BLaER1 treated with 17β-estradiol and CSF1 and Interleukin-3, amounts not matched to agents 10 nM and 100 nM (cell line): Measurements from ENCODE around the gene MDP1.

Experiments used
- H3K27ac ChIP-seq, 11 experiments: shearing (Covaris generic); formaldehyde crosslinking; 2 replicates each; pipeline ENCODE4 v1.8.1; 2022
- H3K27me3 ChIP-seq, 11 experiments: shearing (Covaris generic); formaldehyde crosslinking; 2 replicates each; pipeline ENCODE4 v1.8.1; 2022
- H3K36me3 ChIP-seq, 11 experiments: shearing (Covaris generic); formaldehyde crosslinking; 2 replicates each; pipeline ENCODE4 v1.8.1; 2022
- H3K4me1 ChIP-seq, 10 experiments: shearing (Covaris generic); formaldehyde crosslinking; 2 replicates each; pipeline ENCODE4 v1.8.1; 2022
- H3K4me2 ChIP-seq, 11 experiments: shearing (Covaris generic); formaldehyde crosslinking; 2 replicates each; pipeline ENCODE4 v1.8.1; 2022
- H3K4me3 ChIP-seq, 10 experiments: shearing (Covaris generic); formaldehyde crosslinking; 2 replicates each; pipeline ENCODE4 v1.8.1; 2022
- H3K9ac ChIP-seq, 11 experiments: shearing (Covaris generic); formaldehyde crosslinking; 2 replicates each; pipeline ENCODE4 v1.8.1; 2022
- H3K9me3 ChIP-seq, 11 experiments: shearing (Covaris generic); formaldehyde crosslinking; replicated peaks in 1 of 11; 2 replicates each; pipeline ENCODE4 v1.8.1; 2022
- H4K20me1 ChIP-seq, 11 experiments: shearing (Covaris generic); formaldehyde crosslinking; 2 replicates each; pipeline ENCODE4 v1.8.1; 2022
- Cebpa-rat ChIP-seq, 11 experiments: shearing (Covaris generic); IDR thresholded peaks; 2 replicates each; pipeline ENCODE4 v1.8.1; 2022

MDP1 gene

GRCh38 chr14:24167469-24168114, 48.3 kb downstream of the MDP1 start:
- H3K9me3 ChIP-seq: no peaks in the 10 kb centered on the region
- peaks cover 42 to 88% (median 68%) of the 10 kb centered on the region in 11 experiments for H3K36me3 ChIP-seq
- peaks cover 7 to 27% (median 22%) of the 10 kb centered on the region in 11 experiments; a peak in 21 of 22 replicates for H3K27me3 ChIP-seq
- peaks cover 0 to 61% (median 1%) of the 10 kb centered on the region in 11 experiments; a peak in 8 of 22 replicates for H4K20me1 ChIP-seq
- H3K4me2 ChIP-seq: peak overlapping the region in 4 of 11 experiments; percentile 18 to 100 (median 71); a peak in 5 of 22 replicates
- H3K4me1 ChIP-seq: peaks cover 19 to 76% (median 31%) of the 10 kb centered on the region in 10 experiments
- no peak overlapping the region for H3K4me3 ChIP-seq
- peak overlapping the region in 1 of 11 experiments; percentile 30; a peak in 1 of 22 replicates for H3K9ac ChIP-seq
- peak overlapping the region in 4 of 11 experiments; percentile 17 to 67 (median 54); a peak in 6 of 22 replicates for H3K27ac ChIP-seq
- TF ChIP-seq Cebpa-rat (IDR thresholded peaks at IDR 0.05): no peak

- no peak for TF ChIP-seq Cebpa-rat (IDR thresholded peaks at IDR 0.05)
Measured at GRCh38 chr14:24165785-24166184, 50.1 kb downstream of the MDP1 start.

GRCh38 chr14:24164518-24164991, 51.3 kb downstream of the MDP1 start:
- Histone ChIP-seq H3K9ac (0 out of 22 replicates have a peak overlapping the region, but pooled peaks of 2 of the 11 experiments have one; percentile 13 to 91), H3K27me3 (peaks cover 0 to 3% (median 0%) of the 10 kb centered on the region in 11 experiments; a peak in 2 of 22 replicates), H3K4me2 (peak overlapping the region in 2 of 11 experiments; percentile 98 to 100; a peak in 2 of 22 replicates), H3K4me1 (peaks cover 25 to 77% (median 36%) of the 10 kb centered on the region in 10 experiments), H3K27ac (no peak overlapping the region), H3K4me3 (no peak overlapping the region), H3K36me3 (peaks cover 61 to 87% (median 75%) of the 10 kb centered on the region in 11 experiments), H4K20me1 (peaks cover 0 to 54% (median 12%) of the 10 kb centered on the region in 11 experiments; a peak in 15 of 22 replicates), H3K9me3 (no peaks in the 10 kb centered on the region)
- no peak for TF ChIP-seq Cebpa-rat (IDR thresholded peaks at IDR 0.05)

More at GRCh38 chr14:24165785-24166184, 50.1 kb downstream of the MDP1 start:
- peaks cover 0 to 53% (median 4%) of the 10 kb centered on the region in 11 experiments; a peak in 10 of 22 replicates for H4K20me1 ChIP-seq
- peaks cover 49 to 87% (median 68%) of the 10 kb centered on the region in 11 experiments for H3K36me3 ChIP-seq
- no peak overlapping the region for H3K27ac ChIP-seq
- peak overlapping the region in 1 of 11 experiments; percentile 30; a peak in 2 of 22 replicates for H3K9ac ChIP-seq
- no peak overlapping the region for H3K4me3 ChIP-seq
- H3K9me3 ChIP-seq: no peaks in the 10 kb centered on the region
- H3K4me2 ChIP-seq: peak overlapping the region in 2 of 11 experiments; percentile 98 to 100; a peak in 5 of 22 replicates
- peaks cover 0 to 14% (median 4%) of the 10 kb centered on the region in 11 experiments; a peak in 15 of 22 replicates for H3K27me3 ChIP-seq
- H3K4me1 ChIP-seq: peaks cover 20 to 74% (median 29%) of the 10 kb centered on the region in 10 experiments
